ENCODE measurements around the gene POMGNT1. TPM values are rescaled to one million over a fixed set of nuclear protein-coding genes. Genes with fewer than 3 reads are reported as not detected.

POMGNT1 gene
- total RNA-seq, 1 donor from 2014 or later: 129 TPM

DNA sequence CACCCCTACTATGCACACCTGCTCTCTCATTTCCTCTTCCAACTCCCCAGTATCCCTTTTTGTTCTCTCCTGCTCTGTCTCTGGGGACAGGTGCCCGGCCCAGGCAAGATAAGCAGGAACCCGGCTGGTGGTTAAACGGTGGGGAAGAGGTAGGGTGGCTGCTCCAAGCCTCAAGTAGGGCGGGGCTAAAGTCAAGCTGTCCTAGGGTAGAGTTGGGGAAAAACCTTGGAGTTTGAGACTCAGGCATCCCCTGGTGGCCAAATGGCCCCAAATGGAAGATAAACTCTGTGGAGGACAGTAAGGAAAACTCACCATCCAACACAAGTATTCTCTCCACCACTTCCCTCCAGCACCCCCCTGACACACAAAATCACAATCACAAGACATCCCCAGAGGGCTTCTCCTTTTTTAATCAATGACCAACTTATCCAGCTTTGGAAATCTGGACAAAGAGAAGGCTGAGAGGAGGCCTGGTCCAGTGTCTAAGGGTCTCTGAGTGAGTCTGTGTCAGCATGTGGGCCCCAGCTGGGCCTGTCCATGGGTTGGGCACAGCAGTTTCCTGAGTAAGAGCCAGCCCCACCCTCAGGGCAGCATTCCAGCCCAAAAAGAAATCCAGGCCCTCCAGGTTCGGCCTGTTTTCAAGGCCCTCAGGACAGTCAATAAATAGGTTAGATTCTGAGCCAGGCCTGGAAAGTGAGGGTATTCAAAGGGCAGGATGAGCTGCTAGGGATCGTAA, 9.8 kb downstream of the POMGNT1 start:
- no peak for ATAC-seq
- no peak for DNase-seq (ENCODE audit: missing footprints)
- intact Hi-C loops (cut with DNase I): loop anchor here (10.0 kb wide), 1 partner anchor 294 kb away; no protein-coding TSS in a partner anchor

DNA sequence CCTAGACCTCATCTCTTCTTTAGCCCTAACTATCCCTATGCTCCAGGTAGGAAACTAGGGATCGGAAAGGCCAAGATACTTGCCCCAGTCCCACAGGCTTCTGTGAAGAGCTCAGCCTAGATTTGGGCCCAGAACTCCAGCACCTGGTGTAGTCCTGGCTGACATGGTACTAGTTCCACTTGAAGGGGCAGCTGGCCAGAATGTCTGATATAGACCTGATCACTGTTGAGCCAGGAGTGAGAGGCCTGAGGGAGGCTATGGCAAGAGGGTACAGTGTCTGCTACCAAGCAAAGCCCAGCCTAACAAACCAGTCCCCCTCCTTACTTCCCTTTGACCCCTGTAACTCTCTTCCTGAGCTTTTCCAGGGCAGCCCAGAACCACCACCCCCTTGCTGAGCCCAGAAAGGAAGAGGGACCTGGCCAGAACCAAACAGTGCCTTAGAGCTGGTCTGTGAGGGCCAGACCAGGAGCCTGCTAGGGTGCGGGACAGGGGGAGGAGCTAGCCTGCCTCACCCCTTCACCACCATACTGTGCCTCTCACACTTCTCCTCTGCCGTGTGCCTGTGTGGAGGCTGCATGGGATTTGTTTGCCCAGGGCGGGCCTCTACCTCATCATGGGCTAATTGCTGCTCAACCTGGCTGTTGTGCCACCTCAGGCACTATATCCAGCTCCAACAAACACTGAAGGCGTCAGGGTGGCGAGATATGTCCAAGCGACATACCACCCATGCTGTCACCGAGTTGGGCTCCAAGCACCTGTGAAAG, 10.9 kb downstream of the POMGNT1 start:
- DNase-seq (ENCODE audit: missing footprints) (no peak), ATAC-seq (no peak)
- intact Hi-C loops (cut with DNase I): loop anchor here (10.0 kb wide), 1 partner anchor 292 kb away; no protein-coding TSS in a partner anchor

DNA sequence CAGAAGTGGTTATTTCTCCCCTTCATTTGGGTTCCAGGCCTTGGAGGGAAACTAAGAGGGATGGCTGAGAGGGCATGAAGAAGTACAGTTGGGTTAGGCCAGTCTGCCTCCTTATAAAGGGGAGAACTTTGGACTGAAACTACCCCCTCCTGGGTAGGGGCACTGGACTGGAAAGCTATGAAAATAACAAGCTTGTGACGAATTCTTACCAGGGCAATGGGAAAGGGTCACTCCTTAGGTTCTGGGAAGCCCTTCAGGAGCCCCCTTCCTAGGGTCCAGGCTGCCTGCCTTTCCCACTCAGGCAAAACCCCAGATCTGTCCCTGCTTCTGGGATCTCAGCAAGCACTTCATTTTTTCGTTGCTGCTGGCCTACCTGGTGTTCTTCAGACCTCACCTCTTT, 12.2 kb downstream of the POMGNT1 start:
- ATAC-seq (no peak), DNase-seq (ENCODE audit: missing footprints) (no peak)
- intact Hi-C loops (cut with DNase I): loop anchor here (10.0 kb wide), 1 partner anchor 291 kb away; no protein-coding TSS in a partner anchor

DNA sequence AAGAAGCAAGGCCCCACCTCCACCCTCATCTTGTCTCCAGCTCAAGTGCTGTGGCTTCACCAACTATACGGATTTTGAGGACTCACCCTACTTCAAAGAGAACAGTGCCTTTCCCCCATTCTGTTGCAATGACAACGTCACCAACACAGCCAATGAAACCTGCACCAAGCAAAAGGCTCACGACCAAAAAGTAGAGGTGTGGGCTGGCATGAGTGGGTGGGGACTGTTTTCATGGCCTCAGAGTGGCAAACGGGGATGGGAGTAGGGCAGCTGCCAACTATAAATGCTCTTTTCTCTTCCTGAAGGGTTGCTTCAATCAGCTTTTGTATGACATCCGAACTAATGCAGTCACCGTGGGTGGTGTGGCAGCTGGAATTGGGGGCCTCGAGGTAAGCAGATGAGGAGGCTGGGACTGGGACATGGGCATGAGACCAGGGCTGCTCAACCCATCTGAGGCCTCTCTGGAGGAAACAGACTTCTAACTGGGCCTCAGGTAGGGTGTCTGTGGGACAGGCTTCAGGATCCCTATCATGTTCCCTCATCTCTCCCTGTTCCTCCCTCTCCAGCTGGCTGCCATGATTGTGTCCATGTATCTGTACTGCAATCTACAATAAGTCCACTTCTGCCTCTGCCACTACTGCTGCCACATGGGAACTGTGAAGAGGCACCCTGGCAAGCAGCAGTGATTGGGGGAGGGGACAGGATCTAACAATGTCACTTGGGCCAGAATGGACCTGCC, 13.1 kb downstream of the POMGNT1 start:
- no peak for ATAC-seq
- no peak for DNase-seq (ENCODE audit: missing footprints)
- intact Hi-C loops (cut with DNase I): loop anchor here (10.0 kb wide), 1 partner anchor 290 kb away; no protein-coding TSS in a partner anchor

DNA sequence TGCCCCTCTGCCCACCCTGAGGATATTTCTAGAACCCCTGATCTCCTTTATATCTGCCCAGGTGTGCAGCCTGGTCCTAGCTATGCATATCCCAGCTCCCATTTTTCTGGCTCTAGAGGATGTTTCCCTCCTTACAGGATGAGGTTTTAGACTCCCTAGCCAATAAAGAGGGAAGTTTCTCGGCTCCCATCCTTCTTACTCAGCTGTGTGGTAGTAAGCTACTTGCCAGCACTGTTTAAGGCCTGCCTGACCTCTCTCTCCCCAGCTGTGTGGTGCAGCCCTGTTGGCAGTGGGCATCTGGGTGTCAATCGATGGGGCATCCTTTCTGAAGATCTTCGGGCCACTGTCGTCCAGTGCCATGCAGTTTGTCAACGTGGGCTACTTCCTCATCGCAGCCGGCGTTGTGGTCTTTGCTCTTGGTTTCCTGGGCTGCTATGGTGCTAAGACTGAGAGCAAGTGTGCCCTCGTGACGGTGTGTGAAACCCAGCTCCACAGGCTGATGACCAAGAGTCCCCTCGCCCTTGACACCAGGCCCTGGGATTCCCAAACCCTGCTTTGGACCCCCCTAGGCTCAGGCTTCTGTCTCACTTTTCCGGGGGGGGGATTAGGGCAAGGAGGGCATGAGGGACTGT, 14.2 kb downstream of the POMGNT1 start:
- ATAC-seq (no peak), DNase-seq (ENCODE audit: missing footprints) (no peak)
- intact Hi-C loops (cut with DNase I): loop anchor here (10.0 kb wide), 1 partner anchor 289 kb away; no protein-coding TSS in a partner anchor

DNA sequence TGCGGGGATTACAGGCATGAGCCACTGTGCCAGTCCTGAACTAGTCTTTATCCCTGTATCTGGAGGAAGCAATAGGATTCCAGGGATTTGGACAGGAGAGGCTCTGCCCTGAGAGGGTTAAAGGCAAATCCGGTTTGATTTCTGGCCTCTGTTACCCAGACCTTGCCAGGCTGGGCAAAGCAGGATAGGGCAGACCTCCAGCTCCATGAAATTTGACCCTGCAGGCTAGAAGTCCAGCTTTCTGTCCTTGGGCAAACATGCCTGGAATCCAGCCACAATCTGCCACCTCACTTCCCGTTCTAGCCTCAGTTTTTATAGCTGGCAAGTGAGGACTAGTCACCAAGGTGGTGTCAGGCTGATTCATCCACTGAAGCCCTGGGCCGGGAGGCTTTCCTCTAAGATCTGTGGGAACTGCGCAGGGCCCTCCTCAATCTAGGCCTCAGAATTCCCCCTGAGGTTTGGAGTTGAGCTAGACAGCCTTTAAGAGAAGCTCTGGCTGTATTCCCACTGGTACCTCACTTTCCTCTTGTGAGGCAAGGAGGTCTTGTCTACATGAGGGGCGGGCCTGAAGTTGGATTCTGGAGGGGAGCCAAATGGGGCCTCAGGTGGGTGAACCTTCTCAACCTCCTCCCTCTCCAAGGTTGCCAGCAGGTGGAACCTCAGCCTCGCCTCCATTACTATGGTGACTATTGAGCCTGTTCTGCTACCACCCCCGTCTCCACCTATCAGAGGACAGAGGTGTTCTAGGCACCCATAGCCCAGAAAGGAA, 15.0 kb downstream of the POMGNT1 start:
- peak; percentile 74 for ATAC-seq

DNA sequence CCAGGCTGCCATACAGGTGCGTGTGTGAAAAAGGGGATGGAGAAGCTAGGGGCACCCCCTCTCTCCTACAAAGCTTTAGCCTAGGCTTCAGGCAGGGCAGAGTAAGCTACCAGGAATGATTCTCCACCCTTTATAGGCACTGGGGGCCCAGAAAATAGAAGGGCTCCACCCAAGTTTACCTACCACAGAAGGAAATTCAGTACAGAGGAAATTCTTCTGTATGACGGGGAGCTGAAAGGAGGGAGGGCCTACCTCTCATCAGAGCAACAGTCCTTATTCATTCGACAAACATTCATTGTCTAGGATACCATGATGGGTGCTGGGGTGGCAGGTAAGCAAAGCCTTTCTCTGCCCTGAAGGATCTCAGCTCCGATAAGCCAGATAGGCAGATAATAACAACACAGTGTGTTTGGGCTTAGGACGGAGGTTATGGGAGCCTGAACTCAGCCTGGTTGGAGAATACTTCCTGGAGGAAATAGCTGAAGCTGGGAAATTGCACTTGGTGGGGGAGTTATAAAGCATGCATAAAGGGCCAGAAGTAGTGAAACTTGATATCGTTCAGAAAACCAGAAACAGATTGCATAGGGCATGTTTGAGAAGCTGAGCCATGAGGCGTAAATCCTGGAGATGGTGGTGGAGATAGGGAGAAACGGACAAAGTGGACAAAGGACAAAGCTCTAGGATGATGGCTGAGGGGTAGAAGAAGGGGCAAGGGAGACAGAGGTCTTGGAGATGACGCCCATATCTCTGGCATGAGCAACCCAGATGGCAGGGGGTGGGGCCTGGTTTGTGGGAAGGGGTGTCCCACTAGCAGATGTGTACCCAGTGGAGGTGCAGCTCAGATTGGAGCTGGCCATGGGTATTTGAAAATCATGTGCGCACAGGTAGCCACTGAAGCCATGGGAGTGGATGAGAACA, 16.6 kb downstream of the POMGNT1 start:
- intact Hi-C loops (cut with DNase I): loop anchor here (10.0 kb wide), 1 partner anchor 287 kb away; no protein-coding TSS in a partner anchor
- ATAC-seq: no peak

More for the DNA sequence above, 15.0 kb downstream of the POMGNT1 start:
- DNase-seq (ENCODE audit: missing footprints): no peak
- intact Hi-C loops (cut with DNase I): loop anchor here (10.0 kb wide), 1 partner anchor 288 kb away; no protein-coding TSS in a partner anchor

DNA sequence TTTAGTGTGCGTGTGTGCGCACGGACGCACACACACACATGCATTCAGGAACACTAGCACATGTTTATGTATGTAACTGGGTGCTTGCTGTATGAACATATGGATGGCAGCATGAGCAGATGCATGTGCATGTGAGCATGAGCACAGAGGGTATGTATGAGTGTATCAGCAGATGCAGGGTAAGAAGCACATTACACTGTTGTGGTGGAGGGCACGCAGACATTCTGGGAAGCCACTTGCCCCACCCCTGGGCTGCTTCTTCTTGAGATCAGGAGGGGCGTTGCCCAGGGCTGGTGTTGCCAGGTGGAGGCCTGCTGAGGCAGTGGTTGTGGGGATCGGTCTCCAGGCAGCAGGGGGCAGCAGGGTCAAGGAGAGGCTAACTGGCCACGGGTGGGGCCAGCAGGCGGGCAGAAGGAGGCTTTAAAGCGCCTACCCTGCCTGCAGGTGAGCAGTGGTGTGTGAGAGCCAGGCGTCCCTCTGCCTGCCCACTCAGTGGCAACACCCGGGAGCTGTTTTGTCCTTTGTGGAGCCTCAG, 18.1 kb downstream of the POMGNT1 start:
- DNase-seq (ENCODE audit: missing footprints): no peak
- no peak for ATAC-seq
- intact Hi-C loops (cut with DNase I): loop anchor here (10.0 kb wide), 1 partner anchor 285 kb away; no protein-coding TSS in a partner anchor

More for the DNA sequence above, 16.6 kb downstream of the POMGNT1 start:
- no peak for DNase-seq (ENCODE audit: missing footprints)

DNA sequence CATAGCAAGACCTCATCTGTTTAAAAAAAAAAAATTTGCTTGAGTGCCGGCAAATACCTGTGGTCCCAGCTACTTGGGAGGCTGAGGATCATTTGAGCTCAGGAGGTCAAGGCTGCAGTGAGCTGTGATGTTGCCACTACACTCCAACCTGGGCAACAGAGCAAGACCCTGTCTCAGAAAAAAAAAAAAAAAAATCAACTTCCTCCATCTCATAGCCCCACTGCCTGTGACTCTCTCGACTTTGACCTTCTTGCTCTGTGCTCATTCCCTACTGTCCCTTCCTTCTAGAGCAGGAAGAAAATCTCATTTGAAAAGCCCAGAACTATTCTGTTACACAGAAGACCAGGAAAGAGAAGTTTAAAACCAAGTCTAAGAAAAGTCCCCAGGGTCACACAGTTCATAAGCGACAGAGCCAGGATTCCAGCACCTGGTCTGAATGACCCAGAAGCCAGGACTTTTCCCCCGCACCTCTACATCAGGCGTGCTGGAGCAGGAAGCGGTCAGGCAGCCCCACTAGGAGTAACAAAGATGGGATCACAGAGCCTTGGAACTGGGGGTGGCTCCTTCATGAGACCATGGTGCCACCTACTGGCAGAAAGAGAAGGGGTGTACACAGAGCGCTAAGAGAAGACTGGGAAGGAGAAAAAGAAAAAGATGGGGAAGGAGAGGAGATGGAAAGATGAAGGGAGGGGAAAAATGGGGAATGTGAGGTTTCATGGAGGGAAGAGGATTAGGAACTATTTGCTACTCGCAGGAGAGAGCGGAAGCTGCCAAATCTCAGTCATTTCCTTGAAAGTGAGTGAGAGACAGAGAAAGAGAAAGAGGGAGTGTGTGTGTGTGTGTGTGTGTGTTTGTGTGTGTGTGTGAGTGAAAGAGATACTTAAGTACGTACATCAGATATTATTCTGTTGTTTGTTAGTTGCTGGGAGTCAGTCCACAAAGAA, 18.8 kb downstream of the POMGNT1 start:
- peak; percentile 83 for ATAC-seq
- intact Hi-C loops (cut with DNase I): loop anchor here (1.0 to 10.0 kb wide), 4 partner anchors 44 to 285 kb away; partner anchors contain the start of gene PIK3R3
- peak; percentile 75 for DNase-seq (ENCODE audit: missing footprints)

DNA sequence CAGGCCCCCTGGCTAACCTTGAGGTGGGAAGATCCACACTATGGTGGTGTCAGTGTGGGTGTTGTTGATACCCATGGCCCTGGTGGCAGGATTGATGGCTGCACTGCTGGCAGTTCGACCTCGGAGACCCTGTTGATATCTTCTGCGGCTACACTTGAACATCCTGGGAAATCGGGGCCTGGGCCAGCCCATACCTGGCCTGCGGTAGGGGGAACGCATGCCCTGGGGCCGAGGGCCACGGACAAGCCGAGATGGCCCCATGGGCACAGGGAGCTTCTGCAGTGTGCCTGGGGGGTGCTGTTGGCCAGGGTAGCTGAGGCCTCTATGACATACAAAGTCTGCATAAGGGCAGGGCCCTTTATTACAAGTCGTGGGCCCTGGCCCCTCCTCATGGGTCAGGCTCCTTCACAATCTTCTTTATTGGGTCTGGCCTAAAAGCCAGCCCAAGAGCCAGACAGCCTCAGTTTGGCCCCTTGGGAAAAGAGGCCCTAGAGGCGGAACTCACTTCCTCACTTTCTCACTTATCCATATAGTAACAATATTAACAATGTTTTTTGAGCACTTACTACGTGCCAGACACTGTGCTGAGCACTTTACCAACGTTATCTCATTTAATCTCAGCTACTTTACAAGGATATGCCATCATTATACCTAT, 21.9 kb downstream of the POMGNT1 start, which contains the start of gene P3R3URF:
Gene P3R3URF, minus strand, starts transcription at position 278 of the 655 bp plus-strand sequence. Its CDS starts 17 bp downstream, at position 261.
- ATAC-seq (no peak), DNase-seq (ENCODE audit: missing footprints) (no peak)
- intact Hi-C loops (cut with DNase I): no loop called here

DNA sequence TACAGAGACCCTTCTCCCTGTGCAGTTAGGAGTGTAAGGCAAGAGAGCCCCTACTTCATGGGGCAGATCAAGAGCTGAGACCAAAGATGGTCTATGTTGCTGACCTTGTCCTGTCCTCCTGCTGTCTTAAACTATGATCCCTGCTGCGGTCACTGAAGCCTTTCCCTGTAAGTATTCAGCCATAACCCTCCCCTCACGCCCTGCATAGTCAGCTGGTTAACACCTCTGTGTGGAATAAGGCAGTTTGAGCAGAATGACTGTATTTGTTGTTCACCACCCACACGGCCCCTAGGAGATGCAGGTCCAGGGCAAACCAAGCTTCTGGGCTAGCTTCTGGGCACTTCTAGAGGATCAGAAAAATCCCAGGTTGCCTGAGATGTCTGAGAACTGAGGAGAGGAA, 23.0 kb downstream of the POMGNT1 start:
- intact Hi-C loops (cut with DNase I): no loop called here
- ATAC-seq: no peak
- DNase-seq (ENCODE audit: missing footprints): no peak

DNA sequence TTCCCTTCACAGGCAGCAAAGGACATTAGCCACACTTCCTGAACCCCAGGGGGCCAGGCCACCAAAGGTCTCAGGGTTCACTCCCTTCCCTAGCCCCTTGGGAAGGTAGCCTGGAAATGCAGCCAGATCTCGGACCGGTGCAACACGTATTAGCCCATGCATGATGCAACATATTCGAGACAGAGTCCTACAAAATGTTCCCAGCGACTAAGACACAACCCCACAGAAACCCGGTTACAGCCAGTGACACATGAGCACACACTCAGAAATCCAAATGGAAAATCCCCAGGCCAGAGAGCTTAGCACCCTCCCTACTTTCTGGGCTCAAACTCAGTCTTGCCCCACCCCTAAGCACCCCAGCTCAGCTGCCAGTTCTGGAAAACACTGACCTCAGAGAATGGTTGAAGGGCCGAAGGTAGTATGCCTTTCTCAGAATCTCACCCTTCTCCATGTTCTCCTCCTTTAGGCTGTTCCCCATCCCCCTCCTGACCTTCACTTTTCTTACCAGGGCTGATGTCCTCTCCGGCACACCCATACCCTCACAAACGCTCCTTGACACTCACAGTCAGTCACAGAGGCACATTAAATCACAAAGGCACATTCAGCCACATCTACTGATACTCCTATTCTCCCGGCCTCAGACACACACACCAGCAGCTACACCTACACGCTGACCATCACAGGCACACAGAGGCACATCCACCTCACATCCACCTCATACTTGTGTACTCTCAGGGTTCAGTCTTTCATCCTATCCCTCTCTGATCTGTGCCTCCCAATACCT, 23.6 kb downstream of the POMGNT1 start, which contains the start of gene TSPAN1:
Gene TSPAN1, plus strand, starts transcription at position 640 of the 784 bp plus-strand sequence. CDS start 6,021 bp downstream, outside the sequence.
- intact Hi-C loops (cut with DNase I): no loop called here
- DNase-seq (ENCODE audit: missing footprints) (no peak), ATAC-seq (peak; percentile 80)

DNA sequence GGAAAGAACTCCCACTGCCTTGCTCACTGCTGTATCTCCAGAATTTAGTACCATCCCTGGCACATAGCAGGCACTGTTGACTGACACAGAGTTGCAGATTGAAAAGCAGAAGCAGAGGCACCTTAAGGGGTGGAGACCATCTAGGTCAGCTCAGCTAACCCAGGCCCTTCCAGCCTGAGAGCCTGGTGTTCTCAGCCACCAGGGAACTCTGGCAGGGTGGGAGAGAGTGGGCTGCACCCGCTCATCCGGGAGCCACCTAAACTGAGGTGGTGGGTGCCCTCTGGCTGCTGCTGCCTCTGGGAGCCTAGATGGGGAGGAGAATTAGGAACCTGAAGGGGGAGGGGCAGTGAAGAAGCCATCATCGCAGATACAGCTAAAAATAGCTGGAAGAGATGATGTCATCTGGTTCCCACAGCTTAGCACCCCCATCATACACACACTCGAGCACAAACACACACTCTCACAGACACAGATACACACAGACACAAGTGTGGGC, 24.8 kb downstream of the POMGNT1 start:
- DNase-seq (ENCODE audit: missing footprints) (no peak), ATAC-seq (no peak)
- intact Hi-C loops (cut with DNase I): no loop called here

DNA sequence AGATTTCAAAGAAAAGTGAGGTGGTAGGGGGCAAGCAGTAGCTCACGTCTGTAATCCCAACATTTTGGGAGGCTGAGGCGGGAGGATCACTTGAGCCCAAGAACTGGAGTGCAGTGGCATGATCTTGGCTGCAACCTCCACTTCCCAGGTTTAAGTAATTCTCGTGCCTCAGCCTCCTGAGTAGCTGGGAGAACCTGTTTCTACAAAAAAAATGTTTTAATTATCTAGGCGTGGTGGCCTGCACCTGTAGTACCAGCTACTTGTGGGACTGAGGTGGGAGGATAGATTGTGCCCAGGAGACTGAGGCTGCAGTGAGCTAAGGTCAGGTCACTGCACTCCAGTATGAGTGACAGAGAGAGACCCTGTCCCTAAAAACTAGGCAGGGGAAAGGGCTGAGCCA, 25.9 kb downstream of the POMGNT1 start:
- ATAC-seq: no peak
- no peak for DNase-seq (ENCODE audit: missing footprints)
- intact Hi-C loops (cut with DNase I): no loop called here

All from Right ventricle myocardium inferior (tissue), 1 donor.